MM.1S (cell line): ENCODE measurements around the gene ACBD4.

Experiments
- DNase-seq: peaks from one replicate; pipeline ENCODE4 v3.0.0-alpha.2; 2015
- H2AFZ ChIP-seq: fragments of 300-600 bp; sonication (generic); 2 replicates; pipeline ENCODE4 v1.6.0; 2016; ENCODE audit warnings: antibody characterized with exemption, low read length
- H3F3A ChIP-seq: fragments of 300-600 bp; sonication (generic); 2 replicates; pipeline ENCODE4 v1.6.1; 2016; ENCODE audit warnings: mild to moderate bottlenecking, antibody characterized with exemption, low read length, moderate library complexity, mixed read lengths; ENCODE audit not compliant: insufficient read depth
- H3K27ac ChIP-seq: fragments of 300-600 bp; sonication (generic); 2 replicates; pipeline ENCODE4 v1.5.1; 2016; ENCODE audit warnings: mild to moderate bottlenecking, low read length
- H3K27me3 ChIP-seq: fragments of 300-600 bp; sonication (generic); replicated peaks from 2 replicates; pipeline ENCODE4 v1.6.0; 2016; ENCODE audit warnings: low read length; ENCODE audit not compliant: insufficient read depth
- H3K36me3 ChIP-seq: fragments of 300-600 bp; sonication (generic); replicated peaks from 2 replicates; pipeline ENCODE4 v1.6.1; 2016; ENCODE audit warnings: mild to moderate bottlenecking, low read length, mixed read lengths; ENCODE audit not compliant: insufficient read depth
- H3K4me1 ChIP-seq: fragments of 300-600 bp; sonication (generic); 2 replicates; pipeline ENCODE4 v1.6.1; 2016; ENCODE audit warnings: low read length, mixed read lengths
- H3K4me2 ChIP-seq: fragments of 300-600 bp; sonication (generic); 2 replicates; pipeline ENCODE4 v1.6.0; 2016; ENCODE audit warnings: low read depth, low read length
- H3K4me3 ChIP-seq: fragments of 300-600 bp; sonication (generic); 2 replicates; pipeline ENCODE4 v1.5.1; 2016; ENCODE audit warnings: low read length, mixed read lengths
- H3K79me2 ChIP-seq: fragments of 300-600 bp; sonication (generic); 2 replicates; pipeline ENCODE4 v1.6.1; 2016; ENCODE audit warnings: mixed run types, low read length, mixed read lengths
- H3K9ac ChIP-seq: fragments of 300-600 bp; sonication (generic); 2 replicates; pipeline ENCODE4 v1.6.1; 2016; ENCODE audit warnings: low read length, mixed read lengths
- H3K9me2 ChIP-seq: fragments of 300-600 bp; sonication (generic); replicated peaks from 2 replicates; pipeline ENCODE4 v1.6.1; 2016; ENCODE audit warnings: mild to moderate bottlenecking, low read length, mixed read lengths; ENCODE audit not compliant: insufficient read depth
- H3K9me3 ChIP-seq: fragments of 300-600 bp; sonication (generic); replicated peaks from 2 replicates; pipeline ENCODE4 v1.6.1; 2016; ENCODE audit warnings: mild to moderate bottlenecking, low read length, mixed read lengths; ENCODE audit not compliant: insufficient read depth
- H4K20me1 ChIP-seq: fragments of 300-600 bp; sonication (generic); 2 replicates; pipeline ENCODE4 v1.6.1; 2016; ENCODE audit warnings: mild to moderate bottlenecking, low read length, moderate library complexity, mixed read lengths; ENCODE audit not compliant: insufficient read depth
- CTCF ChIP-seq: fragments of 300-600 bp; sonication (generic); IDR thresholded peaks from 2 replicates; pipeline ENCODE4 v1.5.1; 2016; ENCODE audit warnings: antibody characterized with exemption, low read length, mixed read lengths
- EZH2 ChIP-seq: fragments of 300-600 bp; sonication (generic); optimal IDR thresholded peaks from 2 replicates; pipeline ENCODE3; 2017; ENCODE audit warnings: low read depth, mild to moderate bottlenecking, antibody characterized with exemption, low read length, mixed read lengths
- EZH2phosphoT487 ChIP-seq: fragments of 300-600 bp; sonication (generic); IDR thresholded peaks from 2 replicates; pipeline ENCODE4 v1.6.1; 2018; ENCODE audit warnings: antibody characterized with exemption, low read length

ACBD4 gene

GRCh38 chr17:45111850-45112249 lies 23.6 kb upstream of the ACBD4 start:
- Histone ChIP-seq H3K36me3 (no peaks in the 10 kb centered on the region), H4K20me1 (no peaks in the 10 kb centered on the region), H3K79me2 (no peaks in the 10 kb centered on the region), H3K9me3 (no peaks in the 10 kb centered on the region), H3K9me2 (no peaks in the 10 kb centered on the region), H3F3A (no peaks in the 10 kb centered on the region), H3K4me2 (no peak overlapping the region), H3K4me1 (no peaks in the 10 kb centered on the region), H3K27ac (no peak overlapping the region), H3K27me3 (no peaks in the 10 kb centered on the region; the same call in 1 of the 2 replicates), H2AFZ (no peak overlapping the region), H3K4me3 (no peak overlapping the region), H3K9ac (no peak overlapping the region)
- TF ChIP-seq EZH2 (no peak), CTCF (no peak), EZH2phosphoT487 (no peak)
- DNase-seq: no peak

- Histone ChIP-seq H3K79me2 (no peaks in the 10 kb centered on the region), H3K27ac (no peak overlapping the region), H3K4me2 (no peak overlapping the region), H3K9me2 (no peaks in the 10 kb centered on the region), H3K36me3 (no peaks in the 10 kb centered on the region), H3F3A (no peaks in the 10 kb centered on the region), H3K4me3 (no peak overlapping the region), H3K4me1 (no peaks in the 10 kb centered on the region), H4K20me1 (no peaks in the 10 kb centered on the region), H3K9me3 (no peaks in the 10 kb centered on the region), H3K27me3 (no peaks in the 10 kb centered on the region; the same call in none of the 2 replicates), H2AFZ (no peak overlapping the region), H3K9ac (no peak overlapping the region)
- no peak for DNase-seq
- TF ChIP-seq EZH2 (no peak), CTCF (no peak), EZH2phosphoT487 (no peak)
Observed at GRCh38 chr17:45112559-45113423, 22.7 kb upstream of the ACBD4 start.

- Histone ChIP-seq H3K79me2 (no peaks in the 10 kb centered on the region), H3K4me1 (no peaks in the 10 kb centered on the region), H3K9me3 (no peaks in the 10 kb centered on the region), H3K36me3 (no peaks in the 10 kb centered on the region), H3K4me3 (no peak overlapping the region), H3K9ac (no peak overlapping the region), H4K20me1 (no peaks in the 10 kb centered on the region), H3K4me2 (no peak overlapping the region), H3K27me3 (no peaks in the 10 kb centered on the region; the same call in none of the 2 replicates), H3F3A (no peaks in the 10 kb centered on the region), H3K9me2 (no peaks in the 10 kb centered on the region), H2AFZ (no peak overlapping the region), H3K27ac (no peak overlapping the region)
- DNase-seq: no peak
- TF ChIP-seq EZH2phosphoT487: no peak
- no peak for TF ChIP-seq EZH2
- no peak for TF ChIP-seq CTCF
Observed at GRCh38 chr17:45113424-45113754, 22.1 kb upstream of the ACBD4 start.
